NB4 (cell line): ENCODE measurements around the gene TMEM184A.

Source experiments
- CTCF ChIP-seq: IDR thresholded peaks from one replicate; pipeline ENCODE4 v1.5.1; 2012; ENCODE audit warnings: low read depth, low read length
- MAX ChIP-seq: IDR thresholded peaks from 2 replicates; pipeline ENCODE4 v1.6.1; 2011; ENCODE audit warnings: low read depth, low read length
- MYC ChIP-seq: IDR thresholded peaks from 2 replicates; pipeline ENCODE4 v1.6.1; 2011; ENCODE audit warnings: low read depth, low read length
- POLR2A ChIP-seq: IDR thresholded peaks from 2 replicates; pipeline ENCODE4 v1.6.1; 2011; ENCODE audit warnings: mild to moderate bottlenecking; ENCODE audit not compliant: insufficient read length; ENCODE audit errors: extremely low read depth

- TF ChIP-seq CTCF (no peak), MAX (no peak), POLR2A (no peak), MYC (no peak)
These were observed 20.7 kb upstream of the TMEM184A start for GRCh38 chr7:1576521-1577253.
